Left ventricle myocardium inferior (tissue), 1 donor: ENCODE data around the gene KCNC2. TPM values are rescaled to one million over a fixed set of nuclear protein-coding genes. Genes with fewer than 3 reads are reported as not detected.

ENCODE experiments used
- DNase-seq: peaks from one replicate; pipeline ENCODE4 v3.0.0-alpha.2; 2020
- H3K27ac ChIP-seq: fragments of 200-600 bp; replicated peaks from 2 replicates; pipeline ENCODE4 v1.8.0; 2021
- H3K27me3 ChIP-seq: fragments of 200-600 bp; 2 replicates; pipeline ENCODE4 v1.8.0; 2021; ENCODE audit warnings: low read depth
- H3K36me3 ChIP-seq: fragments of 200-600 bp; 2 replicates; pipeline ENCODE4 v1.8.0; 2021
- H3K4me1 ChIP-seq: fragments of 200-600 bp; 2 replicates; pipeline ENCODE4 v1.8.0; 2021
- H3K4me3 ChIP-seq: fragments of 200-600 bp; 2 replicates; pipeline ENCODE4 v1.8.0; 2021; ENCODE audit warnings: mild to moderate bottlenecking, moderate library complexity
- H3K9me3 ChIP-seq: fragments of 200-600 bp; replicated peaks from 2 replicates; pipeline ENCODE4 v1.8.0; 2021
- intact Hi-C: fragments of 100-400 bp; cut with micrococcal nuclease; formaldehyde crosslinking; loops from one replicate; pipeline ENCODE4 v1.11.0; 2022
- total RNA-seq: library from RNA; stranded (reverse); fragmentation: NEBNext Ultra II Directional; extraction: Animal tissue kit (Norgen Biotek cat#: 25700); gene quantifications from one replicate; pipeline ENCODE4 v1.2.1, GENCODE V29; 2021
- TF ChIP-seq, protein P1 (sequence below): fragments of 200-600 bp; IDR thresholded peaks from 2 replicates; pipeline ENCODE4 v1.8.0; 2021; ENCODE audit warnings: antibody characterized with exemption, mild to moderate bottlenecking, borderline replicate concordance
- donor health status: DM: no; HTN: yes; CAD: no; lungs with severe emphysema.

Gene KCNC2
- total RNA-seq, 1 donor from 2014 or later, result not detected

DNA sequence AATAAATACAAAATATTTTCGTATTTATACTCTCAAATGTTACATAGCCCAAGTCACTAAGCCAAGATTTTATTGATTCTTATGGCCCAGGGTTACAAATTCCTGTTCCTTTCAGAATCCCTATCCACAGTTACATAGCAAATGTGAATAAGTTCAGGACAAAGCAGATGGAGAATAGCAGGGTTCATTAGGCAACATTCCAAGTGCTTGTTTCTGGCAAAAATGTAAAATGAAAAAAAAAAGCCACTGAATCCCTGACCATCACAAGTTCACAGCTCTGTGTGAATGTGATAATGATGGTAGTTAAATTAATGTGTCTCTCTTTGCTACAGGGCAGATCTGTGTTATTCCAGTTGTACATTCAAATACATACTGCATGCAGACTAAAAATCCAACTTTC is 74.6 kb downstream of the KCNC2 start:
- H3K9me3 ChIP-seq, result no peaks in the 10 kb centered on the region
- DNase-seq, result no peak
- intact Hi-C loops, result no loop called here
- no peaks in the 10 kb centered on the region for H3K27me3 ChIP-seq
- TF ChIP-seq, protein P1, sequence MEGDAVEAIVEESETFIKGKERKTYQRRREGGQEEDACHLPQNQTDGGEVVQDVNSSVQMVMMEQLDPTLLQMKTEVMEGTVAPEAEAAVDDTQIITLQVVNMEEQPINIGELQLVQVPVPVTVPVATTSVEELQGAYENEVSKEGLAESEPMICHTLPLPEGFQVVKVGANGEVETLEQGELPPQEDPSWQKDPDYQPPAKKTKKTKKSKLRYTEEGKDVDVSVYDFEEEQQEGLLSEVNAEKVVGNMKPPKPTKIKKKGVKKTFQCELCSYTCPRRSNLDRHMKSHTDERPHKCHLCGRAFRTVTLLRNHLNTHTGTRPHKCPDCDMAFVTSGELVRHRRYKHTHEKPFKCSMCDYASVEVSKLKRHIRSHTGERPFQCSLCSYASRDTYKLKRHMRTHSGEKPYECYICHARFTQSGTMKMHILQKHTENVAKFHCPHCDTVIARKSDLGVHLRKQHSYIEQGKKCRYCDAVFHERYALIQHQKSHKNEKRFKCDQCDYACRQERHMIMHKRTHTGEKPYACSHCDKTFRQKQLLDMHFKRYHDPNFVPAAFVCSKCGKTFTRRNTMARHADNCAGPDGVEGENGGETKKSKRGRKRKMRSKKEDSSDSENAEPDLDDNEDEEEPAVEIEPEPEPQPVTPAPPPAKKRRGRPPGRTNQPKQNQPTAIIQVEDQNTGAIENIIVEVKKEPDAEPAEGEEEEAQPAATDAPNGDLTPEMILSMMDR, result no peak
- no peak overlapping the region for H3K27ac ChIP-seq
- no peaks in the 10 kb centered on the region for H3K4me1 ChIP-seq
- no peaks in the 10 kb centered on the region for H3K36me3 ChIP-seq
- H3K4me3 ChIP-seq, result no peak overlapping the region

DNA sequence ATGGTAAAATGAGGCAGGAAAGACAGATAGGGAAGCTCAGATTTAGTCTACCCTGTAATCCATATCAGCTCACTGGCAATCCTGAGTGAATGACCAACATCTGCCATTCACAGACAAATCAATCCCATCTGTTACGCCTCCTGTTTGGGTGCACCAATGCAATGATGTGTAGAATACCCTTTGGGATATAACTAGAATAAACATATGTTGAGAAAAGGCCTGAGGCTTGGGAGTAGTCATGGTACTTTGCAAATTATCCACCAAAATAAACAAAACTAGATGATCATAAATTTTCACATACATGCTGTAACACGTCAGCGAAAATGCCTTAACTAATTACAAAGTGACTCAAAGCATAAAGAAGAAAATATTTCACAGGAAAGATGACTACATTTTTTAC is 78.8 kb downstream of the KCNC2 start:
- no peak for DNase-seq
- TF ChIP-seq, protein P1, result no peak
- Histone ChIP-seq H3K27ac (no peak overlapping the region), H3K4me1 (no peaks in the 10 kb centered on the region), H3K4me3 (no peak overlapping the region), H3K36me3 (no peaks in the 10 kb centered on the region), H3K27me3 (no peaks in the 10 kb centered on the region), H3K9me3 (no peaks in the 10 kb centered on the region)
- intact Hi-C loops, result no loop called here

DNA sequence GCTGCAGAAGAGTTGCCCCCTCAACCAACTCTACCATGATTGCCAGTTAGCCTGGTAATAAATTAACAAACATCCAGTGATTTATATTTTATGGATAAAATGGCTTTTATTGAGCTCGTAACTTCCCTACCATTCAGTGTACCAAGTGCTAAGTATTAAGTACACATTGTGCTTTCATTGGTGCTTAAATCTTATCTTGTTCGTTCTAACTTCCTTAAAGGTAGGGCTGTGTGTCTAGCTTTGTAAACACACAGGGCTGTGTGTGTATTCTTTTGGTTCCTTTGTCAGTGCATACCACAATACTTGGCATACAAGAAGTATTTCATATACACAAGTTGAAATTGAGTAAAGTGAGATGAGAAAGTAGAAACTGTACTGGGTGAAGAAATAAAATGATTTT is 80.4 kb downstream of the KCNC2 start:
- Histone ChIP-seq H3K4me3 (no peak overlapping the region), H3K27me3 (no peaks in the 10 kb centered on the region), H3K36me3 (no peaks in the 10 kb centered on the region), H3K9me3 (no peaks in the 10 kb centered on the region), H3K4me1 (no peaks in the 10 kb centered on the region), H3K27ac (no peak overlapping the region)
- TF ChIP-seq, protein P1, result no peak
- intact Hi-C loops, result no loop called here
- no peak for DNase-seq

DNA sequence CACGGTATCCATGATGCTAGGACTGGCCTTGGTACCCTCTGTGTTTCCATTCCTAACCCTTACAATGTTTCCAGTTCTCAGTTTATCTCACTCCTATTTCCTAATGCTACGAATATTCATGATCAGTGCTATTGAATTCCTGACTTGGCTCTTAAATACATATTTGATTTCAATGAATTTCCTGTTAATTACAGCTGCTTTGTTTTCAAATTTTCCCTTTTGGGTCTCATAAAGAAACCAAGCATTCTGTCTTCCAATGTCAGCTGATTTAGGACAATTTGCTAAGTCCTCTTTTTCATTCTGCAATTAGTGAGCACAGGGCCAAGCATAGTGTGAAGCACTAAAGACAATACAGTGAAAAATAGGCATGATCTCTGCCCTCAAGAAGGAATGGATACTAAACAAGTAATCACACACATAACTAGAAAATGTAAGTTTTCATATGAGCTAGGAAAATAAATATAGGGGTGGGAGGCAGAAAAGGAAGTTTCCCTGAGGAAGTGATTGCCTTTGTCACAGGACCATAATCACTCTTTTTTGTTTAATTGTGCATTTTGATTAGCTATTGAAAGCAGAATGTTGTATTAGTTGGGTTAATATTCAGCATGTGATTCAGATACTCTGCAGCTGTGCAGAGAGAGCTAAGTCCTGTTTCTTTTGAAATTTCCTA is 88.5 kb downstream of the KCNC2 start:
- TF ChIP-seq, protein P1, result no peak

DNA sequence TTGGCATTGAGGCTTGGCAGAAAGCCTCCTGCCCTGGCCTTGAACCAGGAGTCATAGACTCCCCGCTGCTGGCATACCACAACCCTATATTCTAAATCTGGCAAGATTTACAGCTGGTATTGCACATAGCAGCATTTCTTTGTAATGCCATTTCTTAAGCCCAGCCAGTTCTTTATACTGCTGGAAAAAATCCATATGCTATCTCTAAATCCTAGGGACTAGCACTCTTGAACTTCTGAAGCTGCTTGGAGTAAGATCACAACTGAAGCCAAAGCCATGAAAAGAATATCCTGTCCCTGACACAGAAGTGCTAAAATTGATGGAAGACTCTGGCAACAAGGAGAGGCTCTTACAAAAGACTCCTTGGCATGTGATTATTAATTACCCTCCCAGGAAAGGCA is 89.3 kb downstream of the KCNC2 start:
- H3K36me3 ChIP-seq, result no peaks in the 10 kb centered on the region
- no peak for DNase-seq
- intact Hi-C loops, result no loop called here
- no peaks in the 10 kb centered on the region for H3K9me3 ChIP-seq
- no peaks in the 10 kb centered on the region for H3K4me1 ChIP-seq
- no peak overlapping the region for H3K4me3 ChIP-seq
- H3K27me3 ChIP-seq, result no peaks in the 10 kb centered on the region
- TF ChIP-seq, protein P1, result no peak
- H3K27ac ChIP-seq, result no peak overlapping the region

More for the DNA sequence above, 88.5 kb downstream of the KCNC2 start:
- H3K4me1 ChIP-seq, result no peaks in the 10 kb centered on the region
- no peaks in the 10 kb centered on the region for H3K36me3 ChIP-seq
- H3K9me3 ChIP-seq, result no peaks in the 10 kb centered on the region
- H3K27ac ChIP-seq, result no peak overlapping the region
- intact Hi-C loops, result no loop called here
- no peak overlapping the region for H3K4me3 ChIP-seq
- H3K27me3 ChIP-seq, result no peaks in the 10 kb centered on the region
- no peak for DNase-seq
